ENCODE measurements around the gene TOX3.

TOX3 gene

GRCh38 chr16:52441886-52442285, 105.1 kb downstream of the TOX3 start:
- in situ Hi-C loops (cut with HindIII; ENCODE audit: low sequenced_read_pairs): no loop called here
- no peak overlapping the region for H3K4me3 ChIP-seq (ENCODE audit: low read depth, low read length)
- TF ChIP-seq CTCF (IDR thresholded peaks at IDR 0.05; ENCODE audit: low read depth, low read length): no peak
- no peak for DNase-seq (ENCODE audit: low read depth, low spot score)

- in situ Hi-C loops (cut with HindIII; ENCODE audit: low sequenced_read_pairs): no loop called here
- no peak for TF ChIP-seq CTCF (IDR thresholded peaks at IDR 0.05; ENCODE audit: low read depth, low read length)
- no peak for DNase-seq (ENCODE audit: low read depth, low spot score)
- no peak overlapping the region for H3K4me3 ChIP-seq (ENCODE audit: low read depth, low read length)
These were observed 106.7 kb downstream of the TOX3 start for GRCh38 chr16:52440248-52440647.

GRCh38 chr16:52439750-52440149, 107.2 kb downstream of the TOX3 start:
- DNase-seq (ENCODE audit: low read depth, low spot score): no peak
- H3K4me3 ChIP-seq (ENCODE audit: low read depth, low read length): no peak overlapping the region
- no peak for TF ChIP-seq CTCF (IDR thresholded peaks at IDR 0.05; ENCODE audit: low read depth, low read length)
- in situ Hi-C loops (cut with HindIII; ENCODE audit: low sequenced_read_pairs): no loop called here

- H3K4me3 ChIP-seq (ENCODE audit: low read depth, low read length): no peak overlapping the region
- no peak for DNase-seq (ENCODE audit: low read depth, low spot score)
- in situ Hi-C loops (cut with HindIII; ENCODE audit: low sequenced_read_pairs): no loop called here
- TF ChIP-seq CTCF (IDR thresholded peaks at IDR 0.05; ENCODE audit: low read depth, low read length): no peak
These were observed 107.7 kb downstream of the TOX3 start for GRCh38 chr16:52439171-52439701.

- no peak for TF ChIP-seq CTCF (IDR thresholded peaks at IDR 0.05; ENCODE audit: low read depth, low read length)
- in situ Hi-C loops (cut with HindIII; ENCODE audit: low sequenced_read_pairs): no loop called here
- no peak for DNase-seq (ENCODE audit: low read depth, low spot score)
- H3K4me3 ChIP-seq (ENCODE audit: low read depth, low read length): no peak overlapping the region
These were observed 109.7 kb downstream of the TOX3 start for GRCh38 chr16:52437277-52437670.

- no peak for TF ChIP-seq CTCF (IDR thresholded peaks at IDR 0.05; ENCODE audit: low read depth, low read length)
- no peak overlapping the region for H3K4me3 ChIP-seq (ENCODE audit: low read depth, low read length)
- in situ Hi-C loops (cut with HindIII; ENCODE audit: low sequenced_read_pairs): no loop called here
- DNase-seq (ENCODE audit: low read depth, low spot score): no peak
These were observed 110.3 kb downstream of the TOX3 start for GRCh38 chr16:52436339-52437276.
